HepG2 (cell line): ENCODE data around the gene SPG7. TPM values are rescaled to one million over a fixed set of nuclear protein-coding genes. Genes with fewer than 3 reads are reported as not detected.
A peak's percentile ranks its signal among the peaks of the same experiment; 100 is the strongest.

Source experiments
- ARID5B ChIP-seq: IDR thresholded peaks from 2 replicates; pipeline ENCODE4 v1.4.0; 2020; ENCODE audit warnings: mild to moderate bottlenecking, missing genetic modification reagents
- FOSL2 ChIP-seq: sonication (generic); formaldehyde crosslinking; IDR thresholded peaks from 2 replicates; pipeline ENCODE4 v1.4.0; 2020; ENCODE audit warnings: missing genetic modification reagents
- GABPA ChIP-seq, 2 experiments: IDR thresholded peaks; 2 replicates each; pipeline ENCODE4 v1.6.1; 2011 to 2016; ENCODE audit warnings: low read depth in 2 of 2, low read length in 1 of 2, missing biosample characterization in 1 of 2, missing genetic modification characterization in 1 of 2
- HIVEP1 ChIP-seq: sonication (generic); formaldehyde crosslinking; IDR thresholded peaks from 2 replicates; pipeline ENCODE4 v1.4.0; 2020; ENCODE audit warnings: mild to moderate bottlenecking, missing genetic modification reagents
- KDM5A ChIP-seq: fragments of 200-600 bp; sonication (generic); IDR thresholded peaks from 2 replicates; pipeline ENCODE4 v1.7.0; 2018; ENCODE audit warnings: antibody characterized with exemption, mild to moderate bottlenecking, low read length, borderline replicate concordance
- MXD4 ChIP-seq: IDR thresholded peaks from 2 replicates; pipeline ENCODE4 v1.6.1; 2016; ENCODE audit warnings: mild to moderate bottlenecking, missing biosample characterization, missing genetic modification reagents
- PHF8 ChIP-seq: sonication (generic); formaldehyde crosslinking; IDR thresholded peaks from 2 replicates; pipeline ENCODE4 v1.5.0; 2020; ENCODE audit warnings: missing genetic modification reagents
- POLR2G ChIP-seq: fragments of 200-400 bp; formaldehyde crosslinking; IDR thresholded peaks from 2 replicates; pipeline ENCODE4 v1.6.1; 2018; ENCODE audit warnings: mild to moderate bottlenecking, low read depth, low read length, moderate library complexity
- RBFOX2 ChIP-seq: fragments of 200-400 bp; formaldehyde crosslinking; IDR thresholded peaks from 2 replicates; pipeline ENCODE4 v1.6.1; 2017; ENCODE audit warnings: low read depth, mild to moderate bottlenecking, low read length
- ZBTB25 ChIP-seq: IDR thresholded peaks from 2 replicates; pipeline ENCODE4 v1.6.1; 2018; ENCODE audit warnings: missing genetic modification reagents
- ZHX2 ChIP-seq, 2 experiments: sonication (generic) in 1 of 2; formaldehyde crosslinking in 1 of 2; IDR thresholded peaks; 2 replicates each; pipeline versions ENCODE4 v1.6.1 to v1.9.0; 2014 to 2022; ENCODE audit warnings: antibody characterized with exemption in 1 of 2, borderline replicate concordance in 1 of 2, inconsistent platforms in 1 of 2, low read depth in 1 of 2, missing genetic modification reagents in 1 of 2
- ZNF292 ChIP-seq: sonication (generic); formaldehyde crosslinking; IDR thresholded peaks from 2 replicates; pipeline ENCODE4 v1.8.1; 2022; ENCODE audit warnings: mild to moderate bottlenecking, low read depth, missing genetic modification reagents, borderline replicate concordance
- ZNF781 ChIP-seq: sonication (generic); formaldehyde crosslinking; IDR thresholded peaks from 2 replicates; pipeline ENCODE4 v1.5.1; 2020; ENCODE audit warnings: borderline replicate concordance, mild to moderate bottlenecking, missing genetic modification reagents; ENCODE audit errors: not compliant biosample characterization
- polyA plus RNA-seq, 8 experiments: library from polyadenylated mRNA; depleted of rRNA in 3 of 8; stranded (reverse) in 7 of 8; unstranded in 1 of 8; fragments of >200 nt; fragmentation: Illumina TruSeq in 4 of 8; extraction: Trizol in 4 of 8; gene quantifications; 2 replicates each; pipeline versions ENCODE4 v1.2.1 to v1.2.3, GENCODE V29; 2011 to 2016; ENCODE audit warnings: low read depth in 4 of 8, missing spikeins in 1 of 8, mixed read lengths in 1 of 8; ENCODE audit not compliant: insufficient read depth in 1 of 8
- total RNA-seq, 5 experiments: library from RNA; depleted of rRNA; stranded (reverse); fragments of >200 nt; fragmentation: Illumina TruSeq; extraction: Trizol; gene quantifications; 2 replicates each; pipeline ENCODE4 v1.2.3, GENCODE V29; 2016; ENCODE audit warnings: low read depth in 1 of 5
- TF ChIP-seq, protein P1 (sequence below): sonication (generic); formaldehyde crosslinking; IDR thresholded peaks from 2 replicates; pipeline ENCODE4 v1.5.0; 2020; ENCODE audit warnings: missing genetic modification reagents, mild to moderate bottlenecking, borderline replicate concordance
- TF ChIP-seq, protein P2 (sequence below): sonication (generic); formaldehyde crosslinking; IDR thresholded peaks from 2 replicates; pipeline ENCODE4 v1.8.0; 2022; ENCODE audit warnings: missing genetic modification reagents, mild to moderate bottlenecking, inconsistent platforms, borderline replicate concordance

The SPG7 gene
- total and polyA plus RNA-seq, 2 of the 13 experiments (the other 11 are each of a cell fraction or from before 2014, with no cell fraction given), result 66.0 to 136 TPM

DNA sequence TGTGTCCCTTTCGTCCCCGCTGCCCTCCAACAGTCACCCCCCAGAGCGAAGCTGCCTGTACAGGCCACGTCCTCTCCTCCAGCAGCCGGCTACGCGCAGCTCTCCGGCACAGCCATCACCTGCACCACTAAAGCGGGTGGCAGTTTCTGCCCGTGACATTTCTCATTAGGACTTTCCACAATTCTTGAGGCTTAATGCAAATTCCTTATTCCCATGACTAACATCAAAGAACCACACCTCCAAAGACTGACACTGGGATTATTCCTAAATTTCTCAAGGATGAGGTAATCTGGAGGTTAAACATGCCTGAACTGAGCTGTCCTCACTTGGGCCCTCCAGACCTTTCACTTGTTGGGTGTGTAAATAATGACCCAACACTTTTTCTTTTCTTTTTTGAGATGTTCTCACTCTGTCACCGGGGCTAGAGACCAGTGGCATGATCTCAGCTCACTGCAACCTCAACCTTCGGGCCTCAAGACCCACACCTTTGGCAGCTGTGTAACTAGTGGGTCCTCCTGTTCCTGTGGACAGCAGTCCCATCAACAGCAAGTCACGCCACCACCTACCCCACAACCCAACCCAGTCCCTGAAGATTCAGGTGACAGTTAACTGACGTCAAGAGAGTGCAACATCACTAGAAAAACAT is 29.5 kb upstream of the SPG7 start (continued):
- TF ChIP-seq ARID5B (peak; percentile 39; the same call in 1 of the 2 replicates), KDM5A (no peak), ZBTB25 (CRISPR knock-in tag) (no peak), PHF8 (no peak), ZHX2 (IDR thresholded peaks at IDR 0.05; ENCODE audit: low read depth) (no peak), ZHX2 (CRISPR knock-in tag; IDR thresholded peaks at IDR 0.05; ENCODE audit: borderline replicate concordance) (no peak), ZNF292 (CRISPR knock-in tag) (no peak), GABPA (IDR thresholded peaks at IDR 0.05; ENCODE audit: low read depth, low read length) (no peak), GABPA (CRISPR knock-in tag; IDR thresholded peaks at IDR 0.05; ENCODE audit: low read depth) (no peak), MXD4 (CRISPR knock-in tag) (no peak), POLR2G (no peak), ZNF781 (CRISPR knock-in tag) (no peak), RBFOX2 (no peak), FOSL2 (CRISPR knock-in tag) (peak; percentile 49; the same call in 1 of the 2 replicates), HIVEP1 (CRISPR knock-in tag) (no peak)
- TF ChIP-seq, protein P1, sequence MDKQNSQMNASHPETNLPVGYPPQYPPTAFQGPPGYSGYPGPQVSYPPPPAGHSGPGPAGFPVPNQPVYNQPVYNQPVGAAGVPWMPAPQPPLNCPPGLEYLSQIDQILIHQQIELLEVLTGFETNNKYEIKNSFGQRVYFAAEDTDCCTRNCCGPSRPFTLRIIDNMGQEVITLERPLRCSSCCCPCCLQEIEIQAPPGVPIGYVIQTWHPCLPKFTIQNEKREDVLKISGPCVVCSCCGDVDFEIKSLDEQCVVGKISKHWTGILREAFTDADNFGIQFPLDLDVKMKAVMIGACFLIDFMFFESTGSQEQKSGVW (CRISPR knock-in tag), result no peak
- TF ChIP-seq, protein P2, sequence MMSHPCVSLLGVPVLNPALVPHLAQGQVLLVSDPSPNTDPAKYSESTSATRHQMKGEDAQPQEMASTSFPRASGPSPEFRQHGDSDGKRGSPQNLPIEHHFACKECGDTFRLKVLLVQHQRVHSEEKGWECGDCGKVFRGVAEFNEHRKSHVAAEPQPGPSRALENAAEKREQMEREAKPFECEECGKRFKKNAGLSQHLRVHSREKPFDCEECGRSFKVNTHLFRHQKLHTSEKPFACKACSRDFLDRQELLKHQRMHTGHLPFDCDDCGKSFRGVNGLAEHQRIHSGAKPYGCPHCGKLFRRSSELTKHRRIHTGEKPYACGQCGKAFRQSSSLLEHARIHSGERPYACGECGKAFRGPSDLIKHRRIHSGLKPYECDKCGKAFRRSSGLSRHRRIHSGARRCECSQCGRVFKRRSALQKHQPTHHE (CRISPR knock-in tag), result no peak
